Measurements from ENCODE around the gene PSME2.

Gene PSME2

GRCh38 chr14:24185026-24185425 lies 38.6 kb upstream of the PSME2 start:
- DNase-seq (ENCODE audit: low spot score), result no peak
- in situ Hi-C loops (cut with MboI; ENCODE audit: low pct_unique_long_range_greater_than_20kb, low sequenced_read_pairs, unreplicated experiment), result no loop called here
- no peak for TF ChIP-seq CTCF (IDR thresholded peaks at IDR 0.05; ENCODE audit: extremely low read depth, insufficient read depth, missing control alignments)

- DNase-seq (ENCODE audit: low spot score), result no peak
- no peak for TF ChIP-seq CTCF (IDR thresholded peaks at IDR 0.05; ENCODE audit: extremely low read depth, insufficient read depth, missing control alignments)
- in situ Hi-C loops (cut with MboI; ENCODE audit: low pct_unique_long_range_greater_than_20kb, low sequenced_read_pairs, unreplicated experiment), result no loop called here
Measured at GRCh38 chr14:24184104-24184970, 37.9 kb upstream of the PSME2 start.

GRCh38 chr14:24183014-24183481 lies 36.6 kb upstream of the PSME2 start:
- in situ Hi-C loops (cut with MboI; ENCODE audit: low pct_unique_long_range_greater_than_20kb, low sequenced_read_pairs, unreplicated experiment), result no loop called here
- no peak for TF ChIP-seq CTCF (IDR thresholded peaks at IDR 0.05; ENCODE audit: extremely low read depth, insufficient read depth, missing control alignments)
- DNase-seq (ENCODE audit: low spot score), result no peak

GRCh38 chr14:24182110-24182882 lies 35.9 kb upstream of the PSME2 start:
- TF ChIP-seq CTCF (IDR thresholded peaks at IDR 0.05; ENCODE audit: extremely low read depth, insufficient read depth, missing control alignments), result no peak
- in situ Hi-C loops (cut with MboI; ENCODE audit: low pct_unique_long_range_greater_than_20kb, low sequenced_read_pairs, unreplicated experiment), result no loop called here
- DNase-seq (ENCODE audit: low spot score), result no peak

- no peak for TF ChIP-seq CTCF (IDR thresholded peaks at IDR 0.05; ENCODE audit: extremely low read depth, insufficient read depth, missing control alignments)
- in situ Hi-C loops (cut with MboI; ENCODE audit: low pct_unique_long_range_greater_than_20kb, low sequenced_read_pairs, unreplicated experiment), result no loop called here
- DNase-seq (ENCODE audit: low spot score), result no peak
Measured at GRCh38 chr14:24181371-24182077, 35.1 kb upstream of the PSME2 start.

Data from GM13977 (cell line).